Brain pericyte (primary cell): ENCODE results near the gene EEF2.
"Not testable (repeated sequence)": the region's sequence is repeated elsewhere in the genome, so short reads cannot be mapped to it uniquely, and the experiment has no call there.

Experiments
- DNase-seq: peaks from one replicate; pipeline ENCODE4 v3.0.0-alpha.2; 2012; ENCODE audit warnings: low read depth, low spot score

EEF2 gene

GRCh38 chr19:3968556-3969434 lies 16.5 kb downstream of the EEF2 start:
- DNase-seq, result peak; percentile 83

- not testable (repeated sequence) for DNase-seq
These were observed 17.3 kb downstream of the EEF2 start for GRCh38 chr19:3967983-3968382.

GRCh38 chr19:3966051-3967017 lies 18.9 kb downstream of the EEF2 start:
- DNase-seq, result no peak

- DNase-seq, result no peak
These were observed 20.7 kb downstream of the EEF2 start for GRCh38 chr19:3964256-3965194.

GRCh38 chr19:3963458-3964255 lies 21.6 kb downstream of the EEF2 start:
- no peak for DNase-seq

- DNase-seq, result no peak
These were observed 24.3 kb downstream of the EEF2 start for GRCh38 chr19:3961007-3961406.

GRCh38 chr19:3959766-3960131 lies 25.5 kb downstream of the EEF2 start:
- DNase-seq, result no peak

- no peak for DNase-seq
These were observed 26.2 kb downstream of the EEF2 start for GRCh38 chr19:3958836-3959765.

GRCh38 chr19:3955688-3956087 lies 29.6 kb downstream of the EEF2 start:
- DNase-seq, result no peak

- DNase-seq, result not testable (repeated sequence)
These were observed 30.0 kb downstream of the EEF2 start for GRCh38 chr19:3955276-3955675.

- no peak for DNase-seq
These were observed 31.2 kb downstream of the EEF2 start for GRCh38 chr19:3954107-3954506.

GRCh38 chr19:3952755-3953276 lies 32.4 kb downstream of the EEF2 start:
- DNase-seq, result not testable (repeated sequence)

- DNase-seq, result no peak
These were observed 34.1 kb downstream of the EEF2 start for GRCh38 chr19:3950871-3951861.

GRCh38 chr19:3949997-3950859 lies 35.0 kb downstream of the EEF2 start:
- no peak for DNase-seq

- DNase-seq, result no peak
These were observed 36.0 kb downstream of the EEF2 start for GRCh38 chr19:3949294-3949693.

GRCh38 chr19:3947316-3947933 lies 37.8 kb downstream of the EEF2 start:
- DNase-seq, result not testable (repeated sequence)
